SU-DHL-6 (cell line): Measurements from ENCODE around the gene MYLK4.

Experiments
- H2AFZ ChIP-seq: fragments of 200-600 bp; sonication (generic); 2 replicates; pipeline ENCODE4 v1.6.1; 2014; ENCODE audit warnings: low read depth, mild to moderate bottlenecking, moderate library complexity, mixed read lengths, antibody characterized with exemption, low read length; ENCODE audit not compliant: severe bottlenecking
- H3F3A ChIP-seq: fragments of 200-600 bp; shearing (Covaris generic); 2 replicates; pipeline ENCODE4 v1.6.0; 2016; ENCODE audit warnings: antibody characterized with exemption, mild to moderate bottlenecking; ENCODE audit not compliant: insufficient read depth
- H3K27ac ChIP-seq: fragments of 200-600 bp; sonication (generic); 2 replicates; pipeline ENCODE4 v1.5.1; 2016; ENCODE audit warnings: low read depth, mild to moderate bottlenecking, low read length, moderate library complexity, mixed read lengths
- H3K27me3 ChIP-seq: fragments of 200-600 bp; sonication (generic), shearing (Covaris generic); 2 replicates; pipeline ENCODE4 v1.6.0; 2014; ENCODE audit warnings: mild to moderate bottlenecking, low read length
- H3K36me3 ChIP-seq: fragments of 200-600 bp; sonication (generic); 2 replicates; pipeline ENCODE4 v1.6.1; 2014; ENCODE audit warnings: mild to moderate bottlenecking, low read length, mixed read lengths
- H3K4me2 ChIP-seq: fragments of 300-600, 200-600 bp; shearing (Covaris generic), sonication (generic); 2 replicates; pipeline ENCODE4 v1.6.0; 2014; ENCODE audit warnings: low read length, low read depth, mild to moderate bottlenecking; ENCODE audit not compliant: poor library complexity, severe bottlenecking
- H3K4me3 ChIP-seq: fragments of 200-600 bp; sonication (generic); 2 replicates; pipeline ENCODE4 v1.5.1; 2014; ENCODE audit warnings: antibody characterized with exemption, low read length, mild to moderate bottlenecking, mixed read lengths; ENCODE audit not compliant: insufficient read depth, poor library complexity, severe bottlenecking
- H3K79me2 ChIP-seq: fragments of 200-600 bp; sonication (generic); 2 replicates; pipeline ENCODE4 v1.6.1; 2014; ENCODE audit warnings: mild to moderate bottlenecking, low read length, moderate library complexity; ENCODE audit not compliant: insufficient read depth
- H3K9ac ChIP-seq: fragments of 200-600 bp; sonication (generic); 2 replicates; pipeline ENCODE4 v1.7.0; 2014; ENCODE audit warnings: mild to moderate bottlenecking, low read length
- H3K9me2 ChIP-seq: fragments of 200-600 bp; sonication (generic); replicated peaks from 2 replicates; pipeline ENCODE4 v1.6.1; 2014; ENCODE audit warnings: low read length; ENCODE audit not compliant: insufficient read depth
- H3K9me3 ChIP-seq: fragments of 200-600 bp; sonication (generic); 2 replicates; pipeline ENCODE4 v1.6.1; 2014; ENCODE audit warnings: low read length, mixed read lengths; ENCODE audit not compliant: insufficient read depth
- H4K20me1 ChIP-seq: fragments of 200-600 bp; sonication (generic); 2 replicates; pipeline ENCODE4 v1.6.1; 2014; ENCODE audit warnings: low read depth, mild to moderate bottlenecking, antibody characterized with exemption, low read length, moderate library complexity, mixed read lengths
- CTCF ChIP-seq: fragments of 200-600 bp; sonication (generic); IDR thresholded peaks from one replicate; pipeline ENCODE4 v1.5.1; 2017; ENCODE audit warnings: antibody characterized with exemption, mild to moderate bottlenecking, low read length, moderate library complexity; ENCODE audit not compliant: insufficient read depth, poor library complexity, severe bottlenecking
- EZH2phosphoT487 ChIP-seq: fragments of 200-600 bp; sonication (generic), shearing (Covaris generic); conservative IDR thresholded peaks from 2 replicates; pipeline ENCODE4 v1.6.1; 2018; ENCODE audit warnings: mild to moderate bottlenecking, antibody characterized with exemption, low read length, moderate library complexity, mixed read lengths

The MYLK4 gene

DNA sequence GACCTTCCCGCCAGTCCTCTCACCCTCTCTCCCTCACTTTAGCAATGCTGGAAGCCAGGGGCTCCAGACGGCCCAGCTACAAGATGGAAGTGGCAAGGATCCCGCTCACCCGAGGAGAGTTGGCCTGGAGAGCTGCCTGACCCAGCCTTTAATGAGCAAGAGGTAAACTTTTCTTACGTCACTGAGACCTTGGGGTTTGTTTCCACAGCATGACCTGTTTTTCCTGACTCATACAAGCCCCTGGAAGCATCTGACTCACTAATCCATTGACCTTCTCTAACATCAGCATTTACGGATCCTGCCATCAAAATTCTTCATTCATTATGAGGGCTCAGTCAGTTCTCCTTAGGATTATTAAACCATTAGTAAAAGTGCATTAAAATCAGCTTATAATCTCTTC lies 120.4 kb downstream of the MYLK4 start:
- Histone ChIP-seq H3K36me3 (no peaks in the 10 kb centered on the region), H3K27ac (no peak overlapping the region), H3K79me2 (no peaks in the 10 kb centered on the region), H3K9me2 (no peaks in the 10 kb centered on the region), H3K9me3 (no peaks in the 10 kb centered on the region), H3K27me3 (0 out of 2 replicates have a peak, but pooled peaks cover 3% of the 10 kb centered on the region), H3K4me2 (no peak overlapping the region), H2AFZ (no peak overlapping the region), H3K9ac (no peak overlapping the region), H3F3A (no peaks in the 10 kb centered on the region), H4K20me1 (no peaks in the 10 kb centered on the region), H3K4me3 (no peak overlapping the region)
- no peak for TF ChIP-seq EZH2phosphoT487
- no peak for TF ChIP-seq CTCF

DNA sequence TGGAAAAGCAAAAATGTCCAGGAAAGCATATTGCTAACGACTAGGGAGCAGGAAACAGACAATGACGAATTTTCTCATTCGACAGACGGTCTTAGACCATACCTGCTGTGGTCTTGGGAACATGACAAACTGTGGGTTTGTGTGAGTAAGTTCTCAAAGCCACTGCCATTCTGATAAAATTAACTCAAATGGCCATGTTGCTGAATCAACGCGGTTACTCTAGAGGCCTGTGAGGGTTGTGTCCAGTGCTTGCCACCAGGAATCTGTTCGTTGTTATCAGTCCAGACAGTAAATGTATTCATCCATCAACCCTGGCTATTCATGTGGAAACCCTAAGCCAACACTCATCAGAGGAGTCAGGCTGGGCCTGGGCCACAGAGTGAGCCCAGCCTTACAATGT lies 124.3 kb downstream of the MYLK4 start:
- Histone ChIP-seq H3K36me3 (no peaks in the 10 kb centered on the region), H3K9ac (no peak overlapping the region), H3K9me2 (no peaks in the 10 kb centered on the region), H3K9me3 (no peaks in the 10 kb centered on the region), H3F3A (no peaks in the 10 kb centered on the region), H3K4me2 (no peak overlapping the region), H3K79me2 (no peaks in the 10 kb centered on the region), H3K27me3 (no peaks in the 10 kb centered on the region), H3K27ac (no peak overlapping the region), H4K20me1 (no peaks in the 10 kb centered on the region), H3K4me3 (no peak overlapping the region), H2AFZ (no peak overlapping the region)
- TF ChIP-seq EZH2phosphoT487 (no peak), CTCF (no peak)

- Histone ChIP-seq H3K9ac (no peak overlapping the region), H3F3A (no peaks in the 10 kb centered on the region), H3K36me3 (no peaks in the 10 kb centered on the region), H3K79me2 (no peaks in the 10 kb centered on the region), H3K27me3 (no peaks in the 10 kb centered on the region), H3K9me3 (no peaks in the 10 kb centered on the region), H3K9me2 (no peaks in the 10 kb centered on the region), H4K20me1 (no peaks in the 10 kb centered on the region), H3K4me3 (no peak overlapping the region), H3K4me2 (no peak overlapping the region), H3K27ac (no peak overlapping the region), H2AFZ (no peak overlapping the region)
- TF ChIP-seq EZH2phosphoT487 (no peak), CTCF (no peak)
Observed at GRCh38 chr6:2625581-2625980, 125.1 kb downstream of the MYLK4 start.
